Measurements from ENCODE around the gene TCF4.

The TCF4 gene

GRCh38 chr18:55338978-55339650 lies 248.9 kb downstream of the TCF4 start:
- DNase-seq: no peak

GRCh38 chr18:55337908-55338521 lies 250.0 kb downstream of the TCF4 start:
- no peak for DNase-seq

GRCh38 chr18:55337138-55337537 lies 250.9 kb downstream of the TCF4 start:
- no peak for DNase-seq

GRCh38 chr18:55336438-55337100 lies 251.4 kb downstream of the TCF4 start:
- no peak for DNase-seq

- DNase-seq: no peak
Measured at GRCh38 chr18:55334875-55335274, 253.1 kb downstream of the TCF4 start.

GRCh38 chr18:55331301-55331700 lies 256.7 kb downstream of the TCF4 start:
- no peak for DNase-seq

GRCh38 chr18:55328301-55328700 lies 259.7 kb downstream of the TCF4 start:
- no peak for DNase-seq

- no peak for DNase-seq
Measured at GRCh38 chr18:55327454-55327853, 260.5 kb downstream of the TCF4 start.

- no peak for DNase-seq
Measured at GRCh38 chr18:55326134-55326533, 261.9 kb downstream of the TCF4 start.

- DNase-seq: no peak
Measured at GRCh38 chr18:55324166-55324565, 263.8 kb downstream of the TCF4 start.

- DNase-seq: no peak
Measured at GRCh38 chr18:55323051-55323994, 264.7 kb downstream of the TCF4 start.

GRCh38 chr18:55322178-55322735 lies 265.7 kb downstream of the TCF4 start:
- DNase-seq: peak; percentile 65

- DNase-seq: peak; percentile 67
Measured at GRCh38 chr18:55321265-55322177, 266.5 kb downstream of the TCF4 start.

- DNase-seq: no peak
Measured at GRCh38 chr18:55320424-55321264, 267.3 kb downstream of the TCF4 start.

GRCh38 chr18:55319459-55320193 lies 268.4 kb downstream of the TCF4 start:
- DNase-seq: no peak

GRCh38 chr18:55318951-55319441 lies 269.0 kb downstream of the TCF4 start:
- no peak for DNase-seq

- no peak for DNase-seq
Measured at GRCh38 chr18:55317864-55318263, 270.1 kb downstream of the TCF4 start.

- DNase-seq: no peak
Measured at GRCh38 chr18:55317324-55317723, 270.7 kb downstream of the TCF4 start.

- no peak for DNase-seq
Measured at GRCh38 chr18:55316486-55317184, 271.4 kb downstream of the TCF4 start.

Data from NCI-H510A (cell line).